ENCODE data around the gene SAE1.
"Not testable (repeated sequence)": the region's sequence is repeated elsewhere in the genome, so short reads cannot be mapped to it uniquely, and the experiment has no call there.

The SAE1 gene

GRCh38 chr19:47130589-47131227 lies at the start of gene SAE1:
SAE1 (plus strand) TSS chr19:47130835; CDS start chr19:47130931, 96 bp downstream.
- DNase-seq, result peak; percentile 99

GRCh38 chr19:47081095-47081494 lies 49.5 kb upstream of the SAE1 start:
- no peak for DNase-seq

GRCh38 chr19:47082493-47082892 lies 48.1 kb upstream of the SAE1 start:
- DNase-seq, result no peak

GRCh38 chr19:47084879-47085439 lies 45.7 kb upstream of the SAE1 start:
- DNase-seq, result no peak

- DNase-seq, result no peak
These were observed 44.4 kb upstream of the SAE1 start for GRCh38 chr19:47086280-47086679.

GRCh38 chr19:47089767-47090350 lies 40.8 kb upstream of the SAE1 start:
- DNase-seq, result no peak

- no peak for DNase-seq
These were observed 37.4 kb upstream of the SAE1 start for GRCh38 chr19:47093254-47093653.

GRCh38 chr19:47093841-47094240 lies 36.8 kb upstream of the SAE1 start:
- DNase-seq, result no peak

GRCh38 chr19:47094557-47095475 lies 35.8 kb upstream of the SAE1 start:
- DNase-seq, result no peak

- no peak for DNase-seq
These were observed 35.0 kb upstream of the SAE1 start for GRCh38 chr19:47095476-47096099.

GRCh38 chr19:47096100-47096704 lies 34.4 kb upstream of the SAE1 start:
- DNase-seq, result no peak

- DNase-seq, result no peak
These were observed 33.9 kb upstream of the SAE1 start for GRCh38 chr19:47096721-47097120.

GRCh38 chr19:47097396-47098201 lies 33.0 kb upstream of the SAE1 start:
- no peak for DNase-seq

GRCh38 chr19:47098608-47099007 lies 32.0 kb upstream of the SAE1 start:
- no peak for DNase-seq

- DNase-seq, result no peak
These were observed 31.0 kb upstream of the SAE1 start for GRCh38 chr19:47099576-47100050.

GRCh38 chr19:47100290-47100689 lies 30.3 kb upstream of the SAE1 start:
- no peak for DNase-seq

GRCh38 chr19:47101116-47101515 lies 29.5 kb upstream of the SAE1 start:
- DNase-seq, result not testable (repeated sequence)

GRCh38 chr19:47102346-47103060 lies 28.1 kb upstream of the SAE1 start:
- DNase-seq, result no peak

- no peak for DNase-seq
These were observed 26.0 kb upstream of the SAE1 start for GRCh38 chr19:47104680-47105079.

GRCh38 chr19:47105874-47106273 lies 24.8 kb upstream of the SAE1 start:
- no peak for DNase-seq

GRCh38 chr19:47106821-47107201 lies 23.8 kb upstream of the SAE1 start:
- DNase-seq, result no peak
